Measurements from ENCODE around the gene KRT76. TPM values are rescaled to one million over a fixed set of nuclear protein-coding genes. Genes with fewer than 3 reads are reported as not detected.
"Not testable (repeated sequence)": the region's sequence is repeated elsewhere in the genome, so short reads cannot be mapped to it uniquely, and the experiment has no call there.

The KRT76 gene
- total RNA-seq, 1 donor from 2014 or later, result not detected

DNA sequence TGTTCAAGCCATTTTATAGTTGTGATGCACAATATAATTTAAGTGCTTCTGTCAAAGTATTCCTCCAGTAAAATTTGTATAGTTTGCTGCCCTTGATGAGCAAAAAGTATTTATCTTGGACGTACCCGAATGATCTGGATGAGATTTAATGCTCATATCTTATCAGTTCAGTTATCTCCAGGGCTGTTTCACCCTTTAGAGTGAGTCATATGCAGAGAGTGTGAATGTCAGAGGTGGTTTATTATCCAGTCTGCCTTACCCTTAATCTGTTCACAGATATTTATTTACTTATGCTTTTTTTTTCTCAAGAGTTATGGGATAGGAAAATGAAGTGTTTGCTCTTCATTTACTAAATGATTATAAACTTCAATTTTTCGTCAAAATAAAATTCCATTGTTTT is 26.6 kb downstream of the KRT76 start:
- ATAC-seq; DNase-seq (ENCODE audit: missing footprints); intact Hi-C loops (cut with DNase I): not testable (repeated sequence)

- ATAC-seq, result no peak
- intact Hi-C loops (cut with DNase I), result no loop called here
These were observed 27.3 kb downstream of the KRT76 start for GRCh38 chr12:52749827-52750226.

GRCh38 chr12:52748578-52748977 is 28.6 kb downstream of the KRT76 start:
- ATAC-seq (no peak), DNase-seq (ENCODE audit: missing footprints) (no peak)
- intact Hi-C loops (cut with DNase I), result no loop called here

More at GRCh38 chr12:52749827-52750226, 27.3 kb downstream of the KRT76 start:
- no peak for DNase-seq (ENCODE audit: missing footprints)

GRCh38 chr12:52745554-52745953 is 31.6 kb downstream of the KRT76 start:
- intact Hi-C loops (cut with DNase I), result no loop called here
- ATAC-seq (no peak), DNase-seq (ENCODE audit: missing footprints) (no peak)

DNA sequence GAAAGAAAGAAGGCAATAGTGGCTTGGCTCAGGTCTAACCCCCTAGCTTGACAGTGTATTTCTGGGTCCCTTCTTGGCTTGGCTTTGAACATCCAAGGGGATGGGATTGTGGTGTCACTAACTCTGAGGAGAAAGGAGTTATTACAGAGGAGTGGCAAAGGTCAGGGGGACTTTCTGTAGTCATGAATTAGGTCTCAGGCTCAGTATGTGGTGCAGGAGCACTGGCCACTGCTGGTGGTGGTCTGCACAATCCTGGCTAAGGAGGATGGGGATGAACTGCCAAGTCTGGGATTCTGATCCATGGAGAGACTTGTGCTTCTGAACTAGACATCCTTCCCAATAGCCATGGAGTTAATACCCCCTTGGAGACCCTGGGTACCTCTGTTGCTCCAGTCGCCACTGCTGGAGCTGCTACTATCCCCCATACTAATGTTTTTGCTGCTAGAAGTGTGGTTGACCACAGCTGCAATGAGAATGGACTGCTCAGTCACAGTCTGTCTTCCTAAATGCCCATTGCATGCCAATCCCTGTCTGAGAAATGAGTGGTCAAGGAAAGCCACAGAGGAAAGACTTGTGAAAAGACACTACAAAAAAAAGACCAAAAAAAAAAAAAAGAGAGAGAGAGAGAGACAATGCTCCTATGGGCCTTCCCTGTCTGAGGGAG is 32.5 kb downstream of the KRT76 start:
- no peak for ATAC-seq
- intact Hi-C loops (cut with DNase I), result no loop called here
- no peak for DNase-seq (ENCODE audit: missing footprints)

DNA sequence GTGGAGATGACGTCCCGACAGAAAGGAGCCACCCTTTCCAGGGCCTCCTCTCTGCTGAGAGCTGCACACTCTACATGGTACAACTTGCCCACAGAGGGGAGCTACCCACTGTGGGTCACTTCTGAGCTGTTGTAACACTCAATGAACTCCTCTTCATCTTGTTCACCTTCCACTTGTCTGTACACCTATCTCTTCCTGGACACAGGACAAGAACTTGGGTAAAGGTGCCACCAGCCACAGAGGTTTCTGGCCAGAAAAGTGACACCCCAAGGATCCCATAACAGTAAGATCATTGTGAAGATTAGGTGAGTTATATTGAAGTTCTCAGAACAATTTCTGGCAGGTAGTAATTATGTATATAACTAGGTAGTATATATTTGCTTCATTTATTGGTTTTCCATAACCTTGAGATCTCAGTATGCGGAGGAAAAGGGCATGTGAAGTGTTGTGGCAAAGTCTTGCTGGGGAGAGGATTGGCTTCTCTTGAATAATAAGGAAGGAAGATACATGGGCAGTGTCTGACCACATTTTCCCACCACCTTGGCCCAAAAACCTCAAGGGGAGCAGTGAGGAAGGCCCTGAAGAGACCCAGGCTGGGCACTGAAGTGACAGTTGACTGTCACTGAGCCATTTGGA is 34.2 kb downstream of the KRT76 start:
- intact Hi-C loops (cut with DNase I), result no loop called here
- no peak for ATAC-seq
- DNase-seq (ENCODE audit: missing footprints), result no peak

- no peak for ATAC-seq
- intact Hi-C loops (cut with DNase I), result no loop called here
These were observed 35.0 kb downstream of the KRT76 start for GRCh38 chr12:52742196-52742580.

GRCh38 chr12:52741375-52742195 is 35.6 kb downstream of the KRT76 start:
- ATAC-seq (no peak), DNase-seq (ENCODE audit: missing footprints) (no peak)
- intact Hi-C loops (cut with DNase I), result no loop called here

More at GRCh38 chr12:52742196-52742580, 35.0 kb downstream of the KRT76 start:
- DNase-seq (ENCODE audit: missing footprints), result no peak

- intact Hi-C loops (cut with DNase I), result no loop called here
- DNase-seq (ENCODE audit: missing footprints) (no peak), ATAC-seq (no peak)
These were observed 36.6 kb downstream of the KRT76 start for GRCh38 chr12:52740584-52740983.

DNA sequence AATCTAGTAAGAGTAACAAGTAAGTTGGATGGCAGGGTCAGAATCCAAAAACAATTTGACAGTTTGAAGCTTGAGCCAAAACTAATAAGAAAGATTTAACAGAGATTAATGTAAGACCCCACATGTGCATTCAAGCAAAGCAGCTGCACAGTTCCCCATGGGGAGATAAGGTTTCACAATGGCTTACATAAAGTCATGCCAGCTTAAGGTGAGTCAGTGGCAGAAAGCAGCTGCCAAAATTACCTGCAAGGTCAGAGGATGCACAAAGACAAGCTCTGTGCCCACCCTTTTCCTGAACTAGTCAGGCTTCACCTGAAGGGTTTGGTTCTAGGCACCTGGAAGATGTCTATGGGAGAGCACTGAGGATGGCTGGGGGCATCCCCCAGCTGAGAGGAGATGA is 37.2 kb downstream of the KRT76 start:
- intact Hi-C loops (cut with DNase I), result no loop called here
- DNase-seq (ENCODE audit: missing footprints) (no peak), ATAC-seq (no peak)

GRCh38 chr12:52735816-52736632 is 41.1 kb downstream of the KRT76 start:
- intact Hi-C loops (cut with DNase I), result no loop called here
- ATAC-seq (no peak), DNase-seq (ENCODE audit: missing footprints) (no peak)

DNA sequence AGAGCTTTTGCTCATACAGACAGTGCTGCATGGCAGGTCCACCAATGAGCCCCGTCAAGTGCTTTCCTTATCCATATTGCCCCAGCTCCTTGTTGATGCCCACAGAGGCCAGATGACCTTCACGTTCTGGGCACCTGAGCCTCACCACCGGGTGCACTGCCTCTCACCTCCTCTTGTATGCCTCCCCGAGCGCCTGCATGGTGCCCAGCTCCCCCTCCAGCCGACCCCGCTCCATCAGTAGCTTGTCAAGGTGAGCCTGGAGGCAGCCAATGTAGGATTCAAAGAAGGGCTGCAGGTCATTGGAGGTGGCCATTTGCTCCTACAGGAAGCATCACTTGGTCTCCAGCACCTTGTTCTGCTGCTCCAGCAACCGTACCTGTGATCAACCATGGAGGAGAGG is 42.0 kb downstream of the KRT76 start:
- DNase-seq (ENCODE audit: missing footprints) (no peak), ATAC-seq (no peak)
- intact Hi-C loops (cut with DNase I), result no loop called here

GRCh38 chr12:52730793-52731192 is 46.4 kb downstream of the KRT76 start:
- ATAC-seq (no peak), DNase-seq (ENCODE audit: missing footprints) (no peak)
- intact Hi-C loops (cut with DNase I), result no loop called here

DNA sequence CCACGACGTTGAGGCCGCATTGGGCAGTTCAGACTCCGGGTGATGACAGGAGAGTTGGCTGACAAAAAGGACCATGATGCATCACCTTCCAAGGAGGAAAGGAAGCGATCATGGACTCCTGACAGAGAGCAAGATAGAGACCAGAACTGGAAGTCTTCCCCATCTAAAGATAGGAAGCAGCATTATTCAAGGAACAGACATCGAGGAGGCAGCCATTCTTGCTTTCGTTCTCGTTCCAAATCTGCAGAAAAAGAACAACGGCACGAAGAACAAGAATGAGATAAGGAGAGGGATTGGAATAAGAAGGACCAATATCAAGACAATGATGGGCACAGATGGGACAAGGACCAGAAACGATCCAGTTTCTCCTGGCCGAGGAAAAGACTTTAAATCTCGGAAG is 46.8 kb downstream of the KRT76 start:
- intact Hi-C loops (cut with DNase I), result no loop called here
- DNase-seq (ENCODE audit: missing footprints) (no peak), ATAC-seq (no peak)

DNA sequence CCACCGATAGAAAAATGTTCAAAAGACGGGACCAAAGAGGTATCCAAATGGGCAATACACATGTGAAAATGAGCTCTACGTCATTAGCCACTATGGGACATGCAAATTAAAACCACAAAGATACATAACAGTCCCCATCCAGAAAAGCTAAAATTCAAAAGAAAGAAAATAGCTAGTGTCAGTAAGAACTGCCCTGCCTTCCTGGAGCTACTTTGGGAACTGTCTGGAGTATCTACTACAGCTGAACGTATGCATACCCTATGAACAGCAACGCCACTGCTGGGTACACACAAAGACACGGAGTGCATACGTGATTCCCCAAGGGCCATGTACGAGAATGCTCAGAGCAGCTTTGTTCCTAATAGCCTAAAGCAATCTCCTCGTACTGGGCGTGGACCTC is 48.0 kb downstream of the KRT76 start:
- no peak for ATAC-seq
- intact Hi-C loops (cut with DNase I), result no loop called here
- DNase-seq (ENCODE audit: missing footprints), result no peak

- DNase-seq (ENCODE audit: missing footprints) (no peak), ATAC-seq (no peak)
- intact Hi-C loops (cut with DNase I), result no loop called here
These were observed 48.8 kb downstream of the KRT76 start for GRCh38 chr12:52728374-52728773.

DNA sequence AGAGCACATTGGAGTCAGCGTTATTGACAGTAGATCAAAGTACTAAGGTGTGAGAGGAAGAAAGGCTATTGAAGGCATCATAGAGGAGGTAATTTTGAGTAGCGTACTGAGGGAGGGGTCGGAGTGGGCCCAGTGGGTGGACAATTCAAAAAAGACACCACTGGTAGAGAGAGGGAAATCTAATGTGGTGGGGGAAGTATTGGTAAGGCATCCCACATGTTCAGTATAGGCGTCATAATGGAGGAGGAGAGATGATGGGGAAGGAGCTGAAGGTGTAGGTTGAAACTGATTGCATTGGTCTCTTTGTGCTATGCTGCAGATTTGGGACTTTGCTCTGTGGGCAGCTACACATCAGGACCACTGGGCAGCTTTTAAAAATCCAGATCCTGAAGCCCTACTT is 50.1 kb downstream of the KRT76 start:
- ATAC-seq, result no peak
- DNase-seq (ENCODE audit: missing footprints), result no peak
- intact Hi-C loops (cut with DNase I), result no loop called here

DNA sequence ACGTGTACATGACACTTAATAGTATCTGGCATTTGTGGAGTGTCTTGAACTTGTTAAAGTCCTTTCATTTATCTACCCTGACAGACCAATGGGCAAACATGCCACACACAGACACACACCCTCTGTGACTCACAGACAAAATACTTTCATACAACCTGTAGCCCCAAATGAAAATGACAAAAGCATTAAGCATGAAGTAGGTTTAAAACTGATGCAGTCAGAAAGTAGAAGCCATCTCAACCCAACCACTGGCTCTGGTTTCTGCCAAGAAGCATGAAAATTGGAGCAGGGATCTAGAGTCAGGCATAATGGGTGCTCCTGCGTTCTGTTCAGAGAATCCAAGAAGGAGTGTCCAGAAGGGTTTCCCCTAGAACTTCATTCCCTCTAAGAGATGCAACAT is 50.7 kb downstream of the KRT76 start:
- intact Hi-C loops (cut with DNase I), result no loop called here
- ATAC-seq (no peak), DNase-seq (ENCODE audit: missing footprints) (no peak)

DNA sequence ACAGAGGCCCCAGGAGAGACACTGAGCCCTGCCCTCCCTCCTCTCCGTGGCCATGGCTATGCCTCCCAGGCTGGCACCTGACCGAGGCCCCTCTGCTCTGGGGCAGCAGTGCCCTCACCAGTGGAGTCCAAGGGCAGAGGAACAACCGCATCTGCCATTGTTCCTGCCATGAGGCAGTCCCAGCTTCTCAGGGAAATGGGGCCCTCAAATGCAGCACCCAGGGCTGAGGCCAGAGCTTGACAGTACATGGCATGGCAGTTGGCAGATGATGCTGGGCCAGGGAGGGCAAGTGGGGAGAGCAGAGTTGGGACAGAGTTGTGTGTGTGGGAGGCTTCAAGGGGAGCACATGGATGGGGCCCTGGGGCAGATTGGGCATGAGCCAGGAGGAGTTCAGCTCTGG is 52.8 kb downstream of the KRT76 start:
- ATAC-seq (no peak), DNase-seq (ENCODE audit: missing footprints) (no peak)
- intact Hi-C loops (cut with DNase I), result no loop called here
